ENCODE measurements around the gene PDSS2.

Gene PDSS2

GRCh38 chr6:107107791-107108190, 351.6 kb downstream of the PDSS2 start:
- TF ChIP-seq CTCF (IDR thresholded peaks at IDR 0.05; ENCODE audit: borderline replicate concordance, extremely low read depth, low read length, poor library complexity, severe bottlenecking) (no peak), EZH2 (IDR thresholded peaks at IDR 0.05; ENCODE audit: borderline replicate concordance, low read depth, low read length, severe bottlenecking) (no peak)
- no peaks in the 10 kb centered on the region for H3K27me3 ChIP-seq (ENCODE audit: insufficient read depth, low read length, poor library complexity)
- H3K27ac ChIP-seq (ENCODE audit: low read length), result no peak overlapping the region
- no peak overlapping the region for H3K4me3 ChIP-seq (ENCODE audit: low read depth in 1 of 2, low read length in 2 of 2)
- ATAC-seq (ENCODE audit: insufficient read depth, low read depth) (no peak), DNase-seq (no peak)
- peaks cover 69% of the 10 kb centered on the region for H3K79me2 ChIP-seq (ENCODE audit: insufficient read depth, low read length)
- H3K4me2 ChIP-seq (ENCODE audit: insufficient read depth, low read length), result no peak overlapping the region
- H3K9me3 ChIP-seq (ENCODE audit: insufficient read depth, low read length, severe bottlenecking), result no peaks in the 10 kb centered on the region
- no peak overlapping the region for H2AFZ ChIP-seq (ENCODE audit: low read depth, low read length)
- H3K9ac ChIP-seq (ENCODE audit: low read depth, low read length), result no peak overlapping the region
- peaks cover 13% of the 10 kb centered on the region for H3K4me1 ChIP-seq (ENCODE audit: insufficient read depth, low read length)
- H3K36me3 ChIP-seq (ENCODE audit: insufficient read depth, low read length), result no peaks in the 10 kb centered on the region
- peaks cover 9% of the 10 kb centered on the region; the same call in 1 of the 2 replicates for H4K20me1 ChIP-seq (ENCODE audit: insufficient read depth, low read length)

- no peak for DNase-seq
- Histone ChIP-seq H3K79me2 (ENCODE audit: insufficient read depth, low read length) (peaks cover 65% of the 10 kb centered on the region), H3K9me3 (ENCODE audit: insufficient read depth, low read length, severe bottlenecking) (no peaks in the 10 kb centered on the region), H2AFZ (ENCODE audit: low read depth, low read length) (no peak overlapping the region), H3K4me2 (ENCODE audit: insufficient read depth, low read length) (no peak overlapping the region), H3K4me3 (ENCODE audit: low read depth in 1 of 2, low read length in 2 of 2) (no peak overlapping the region), H3K27ac (ENCODE audit: low read length) (no peak overlapping the region), H3K9ac (ENCODE audit: low read depth, low read length) (no peak overlapping the region), H3K36me3 (ENCODE audit: insufficient read depth, low read length) (no peaks in the 10 kb centered on the region), H4K20me1 (ENCODE audit: insufficient read depth, low read length) (peaks cover 19% of the 10 kb centered on the region; the same call in 1 of the 2 replicates), H3K4me1 (ENCODE audit: insufficient read depth, low read length) (peaks cover 11% of the 10 kb centered on the region), H3K27me3 (ENCODE audit: insufficient read depth, low read length, poor library complexity) (no peaks in the 10 kb centered on the region)
- TF ChIP-seq CTCF (IDR thresholded peaks at IDR 0.05; ENCODE audit: borderline replicate concordance, extremely low read depth, low read length, poor library complexity, severe bottlenecking) (no peak), EZH2 (IDR thresholded peaks at IDR 0.05; ENCODE audit: borderline replicate concordance, low read depth, low read length, severe bottlenecking) (no peak)
- no peak for ATAC-seq (ENCODE audit: insufficient read depth, low read depth)
Observed at GRCh38 chr6:107106165-107106564, 353.2 kb downstream of the PDSS2 start.

- Histone ChIP-seq H3K79me2 (ENCODE audit: insufficient read depth, low read length) (peaks cover 63% of the 10 kb centered on the region), H3K9ac (ENCODE audit: low read depth, low read length) (no peak overlapping the region), H3K4me2 (ENCODE audit: insufficient read depth, low read length) (no peak overlapping the region), H3K4me1 (ENCODE audit: insufficient read depth, low read length) (peaks cover 8% of the 10 kb centered on the region), H4K20me1 (ENCODE audit: insufficient read depth, low read length) (peaks cover 19% of the 10 kb centered on the region; the same call in 1 of the 2 replicates), H3K27ac (ENCODE audit: low read length) (no peak overlapping the region), H2AFZ (ENCODE audit: low read depth, low read length) (no peak overlapping the region), H3K27me3 (ENCODE audit: insufficient read depth, low read length, poor library complexity) (no peaks in the 10 kb centered on the region), H3K36me3 (ENCODE audit: insufficient read depth, low read length) (no peaks in the 10 kb centered on the region), H3K4me3 (ENCODE audit: low read depth in 1 of 2, low read length in 2 of 2) (no peak overlapping the region), H3K9me3 (ENCODE audit: insufficient read depth, low read length, severe bottlenecking) (no peaks in the 10 kb centered on the region)
- ATAC-seq (ENCODE audit: insufficient read depth, low read depth), result no peak
- DNase-seq, result no peak
- TF ChIP-seq EZH2 (IDR thresholded peaks at IDR 0.05; ENCODE audit: borderline replicate concordance, low read depth, low read length, severe bottlenecking) (no peak), CTCF (IDR thresholded peaks at IDR 0.05; ENCODE audit: borderline replicate concordance, extremely low read depth, low read length, poor library complexity, severe bottlenecking) (no peak)
Observed at GRCh38 chr6:107105511-107106116, 353.8 kb downstream of the PDSS2 start.
